ENCODE results near the gene SRBD1. TPM values are rescaled to one million over a fixed set of nuclear protein-coding genes. Genes with fewer than 3 reads are reported as not detected.

Gene SRBD1
- total and polyA plus RNA-seq, 2 experiments from 2014 or later, result 27.4 to 46.3 TPM

- Histone ChIP-seq H3K79me2 (replicated peaks; ENCODE audit: insufficient read depth) (no peaks in the 10 kb centered on the region), H3K4me3 (no peak overlapping the region), H2AFZ (no peak overlapping the region), H3F3A (replicated peaks; ENCODE audit: low read depth) (no peaks in the 10 kb centered on the region), H3K9me2 (ENCODE audit: insufficient read depth) (no peaks in the 10 kb centered on the region), H3K4me2 (no peak overlapping the region), H3K27me3 (ENCODE audit: insufficient read depth) (no peaks in the 10 kb centered on the region), H3K27ac (ENCODE audit: low read depth) (no peak overlapping the region), H3K36me3 (ENCODE audit: insufficient read depth) (no peaks in the 10 kb centered on the region), H4K20me1 (replicated peaks; ENCODE audit: insufficient read depth) (no peaks in the 10 kb centered on the region), H3K4me1 (ENCODE audit: insufficient read depth) (peaks cover 5% of the 10 kb centered on the region; the same call in 1 of the 2 replicates)
- H3K27ac Mint-ChIP-seq, result 0 out of 2 replicates have a peak overlapping the region, but pooled peaks have one; percentile 11
- peaks cover 3% of the 10 kb centered on the region for H3K27me3 Mint-ChIP-seq (ENCODE audit: insufficient read depth, low read depth, poor library complexity)
- ATAC-seq (no peak), DNase-seq (ENCODE audit: low spot score) (no peak)
- H3K4me3 Mint-ChIP-seq, result no peak overlapping the region
- H3K36me3 Mint-ChIP-seq (ENCODE audit: low read depth), result peaks cover 28% of the 10 kb centered on the region
- H3K9me3 Mint-ChIP-seq, result peaks cover 6% of the 10 kb centered on the region; the same call in 2 of the 3 replicates
- TF ChIP-seq ZNF114 (CRISPR knock-in tag; IDR thresholded peaks at IDR 0.05) (no peak), ETS1 (IDR thresholded peaks at IDR 0.05) (no peak), ZNF331 (CRISPR knock-in tag; IDR thresholded peaks at IDR 0.05; ENCODE audit: low read depth) (no peak), CTCF (conservative IDR thresholded peaks at IDR 0.05; ENCODE audit: low read depth in 2 of 2) (no peak), NANOG (IDR thresholded peaks at IDR 0.05; ENCODE audit: borderline replicate concordance) (no peak), STAT1 (IDR thresholded peaks at IDR 0.05; ENCODE audit: unreplicated experiment) (no peak), CREB1 (CRISPR knock-in tag; IDR thresholded peaks at IDR 0.05; ENCODE audit: low read depth) (no peak), POLR2AphosphoS5 (IDR thresholded peaks at IDR 0.05; ENCODE audit: low read depth) (no peak), EZH2 (IDR thresholded peaks at IDR 0.05; ENCODE audit: low read depth, unreplicated experiment) (no peak), EZH2phosphoT487 (IDR thresholded peaks at IDR 0.05; ENCODE audit: unreplicated experiment) (no peak), ZNF462 (CRISPR knock-in tag; IDR thresholded peaks at IDR 0.05) (no peak), JUNB (IDR thresholded peaks at IDR 0.05; ENCODE audit: unreplicated experiment) (no peak), REST (IDR thresholded peaks at IDR 0.05; ENCODE audit: unreplicated experiment) (no peak)
- H3K4me1 Mint-ChIP-seq, result no peaks in the 10 kb centered on the region; the same call in 2 of the 3 replicates
Measured at GRCh38 chr2:45438872-45439665, 172.0 kb downstream of the SRBD1 start.
